ENCODE results near the gene PCYT1B. TPM values are rescaled to one million over a fixed set of nuclear protein-coding genes. Genes with fewer than 3 reads are reported as not detected.

PCYT1B gene
- total RNA-seq, 1 donor from 2014 or later, result 0.12 TPM

DNA sequence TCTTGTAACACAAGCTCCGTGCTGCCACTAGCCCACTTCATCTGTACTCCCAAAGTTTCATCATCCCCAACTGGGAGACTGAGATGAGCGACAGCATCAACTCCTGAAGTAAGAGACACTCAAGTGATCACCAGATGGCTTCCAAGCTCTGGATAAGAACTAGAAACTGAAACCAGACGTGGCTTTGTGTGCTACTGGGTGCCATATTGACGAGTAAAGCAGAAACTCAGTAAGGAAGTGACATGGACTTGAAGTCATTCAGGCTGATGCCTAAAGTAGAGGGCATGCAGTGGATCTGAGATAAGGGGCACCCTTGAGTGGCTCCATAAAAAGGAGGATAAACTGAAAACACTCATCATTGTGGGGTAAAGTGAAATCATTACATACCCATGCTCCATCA is 72.4 kb downstream of the PCYT1B start:
- H3K4me3 ChIP-seq (ENCODE audit: low read depth, low read length), result no peak overlapping the region
- TF ChIP-seq, protein P1, sequence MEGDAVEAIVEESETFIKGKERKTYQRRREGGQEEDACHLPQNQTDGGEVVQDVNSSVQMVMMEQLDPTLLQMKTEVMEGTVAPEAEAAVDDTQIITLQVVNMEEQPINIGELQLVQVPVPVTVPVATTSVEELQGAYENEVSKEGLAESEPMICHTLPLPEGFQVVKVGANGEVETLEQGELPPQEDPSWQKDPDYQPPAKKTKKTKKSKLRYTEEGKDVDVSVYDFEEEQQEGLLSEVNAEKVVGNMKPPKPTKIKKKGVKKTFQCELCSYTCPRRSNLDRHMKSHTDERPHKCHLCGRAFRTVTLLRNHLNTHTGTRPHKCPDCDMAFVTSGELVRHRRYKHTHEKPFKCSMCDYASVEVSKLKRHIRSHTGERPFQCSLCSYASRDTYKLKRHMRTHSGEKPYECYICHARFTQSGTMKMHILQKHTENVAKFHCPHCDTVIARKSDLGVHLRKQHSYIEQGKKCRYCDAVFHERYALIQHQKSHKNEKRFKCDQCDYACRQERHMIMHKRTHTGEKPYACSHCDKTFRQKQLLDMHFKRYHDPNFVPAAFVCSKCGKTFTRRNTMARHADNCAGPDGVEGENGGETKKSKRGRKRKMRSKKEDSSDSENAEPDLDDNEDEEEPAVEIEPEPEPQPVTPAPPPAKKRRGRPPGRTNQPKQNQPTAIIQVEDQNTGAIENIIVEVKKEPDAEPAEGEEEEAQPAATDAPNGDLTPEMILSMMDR (conservative IDR thresholded peaks at IDR 0.05; ENCODE audit: low read depth, low read length), result no peak
- no peak for DNase-seq (ENCODE audit: low read depth)

DNA sequence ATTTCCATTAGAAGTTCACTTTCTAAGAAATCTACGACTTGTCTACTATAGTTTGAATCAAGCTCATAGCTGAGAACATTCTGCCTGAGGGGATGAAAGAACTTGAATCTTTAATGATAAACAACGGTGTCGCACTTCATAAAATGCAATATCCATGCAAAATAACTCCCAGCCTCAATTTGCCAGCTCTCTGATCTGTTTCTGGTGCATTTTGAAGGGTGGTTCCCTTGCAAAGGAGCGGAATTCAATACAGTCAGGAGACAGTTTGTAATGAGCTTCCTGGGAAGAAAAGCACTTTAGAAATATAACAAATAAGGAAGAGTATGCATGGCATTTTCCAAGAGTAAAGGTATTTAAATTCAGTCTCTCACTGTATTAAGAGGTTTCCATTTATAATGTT is 80.0 kb downstream of the PCYT1B start:
- no peak for DNase-seq (ENCODE audit: low read depth)
- no peak overlapping the region for H3K4me3 ChIP-seq (ENCODE audit: low read depth, low read length)
- TF ChIP-seq, protein P1 (conservative IDR thresholded peaks at IDR 0.05; ENCODE audit: low read depth, low read length), result no peak

DNA sequence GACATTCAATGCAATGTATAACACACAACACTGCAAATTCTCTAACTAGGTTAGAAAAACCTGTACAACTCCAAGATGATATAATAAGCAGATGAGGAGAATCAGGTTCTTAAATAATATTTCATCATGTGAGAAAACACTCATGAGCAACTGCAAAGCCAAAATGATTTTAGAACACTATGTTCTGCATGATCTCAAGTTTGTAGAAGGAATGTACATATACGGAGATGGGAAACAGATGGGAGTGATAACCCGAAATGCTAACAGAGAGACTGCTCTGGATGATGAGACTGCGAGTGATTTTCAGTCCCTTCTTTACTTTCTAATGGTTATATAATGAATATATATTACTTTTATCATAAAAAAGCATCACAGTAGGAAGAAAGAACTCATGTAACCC is 80.9 kb downstream of the PCYT1B start:
- TF ChIP-seq, protein P1 (conservative IDR thresholded peaks at IDR 0.05; ENCODE audit: low read depth, low read length), result no peak
- no peak overlapping the region for H3K4me3 ChIP-seq (ENCODE audit: low read depth, low read length)
- DNase-seq (ENCODE audit: low read depth), result no peak

DNA sequence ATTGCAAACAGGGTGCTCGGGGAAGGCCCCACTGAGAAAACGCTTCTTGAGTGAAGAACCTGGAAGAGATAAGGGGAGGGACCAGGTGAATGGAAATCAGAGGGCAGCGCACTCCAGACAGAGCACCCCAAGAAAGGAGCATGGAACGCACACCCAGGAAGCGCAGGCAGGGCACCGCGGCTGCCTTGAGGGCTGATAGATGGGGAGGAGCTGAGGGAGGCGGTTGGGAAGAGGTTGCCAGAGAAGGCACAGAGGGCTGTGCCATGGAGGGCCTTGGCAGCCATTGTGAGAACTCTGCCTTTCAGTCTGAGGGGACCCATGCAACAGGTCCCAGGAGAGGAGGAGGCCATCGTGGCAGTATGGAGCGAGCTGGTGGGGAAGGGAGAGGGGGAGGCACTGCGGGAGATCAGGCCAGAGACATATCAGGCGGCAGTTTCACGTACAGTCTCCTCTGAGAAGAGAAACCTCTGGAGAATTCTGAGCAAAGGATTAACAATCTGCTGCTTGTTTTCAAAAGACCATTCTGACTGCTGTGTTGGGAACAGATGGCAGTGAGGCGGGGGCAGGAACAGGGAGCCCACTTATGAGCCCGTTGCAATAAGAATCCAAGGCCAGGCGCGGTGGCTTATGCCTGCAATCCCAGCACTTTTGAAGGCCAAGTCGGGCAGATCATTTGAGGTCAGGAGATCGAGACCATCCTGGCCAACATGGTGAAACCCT is 83.7 kb downstream of the PCYT1B start:
- TF ChIP-seq, protein P1 (conservative IDR thresholded peaks at IDR 0.05; ENCODE audit: low read depth, low read length), result no peak
- no peak overlapping the region for H3K4me3 ChIP-seq (ENCODE audit: low read depth, low read length)
- DNase-seq (ENCODE audit: low read depth), result no peak

DNA sequence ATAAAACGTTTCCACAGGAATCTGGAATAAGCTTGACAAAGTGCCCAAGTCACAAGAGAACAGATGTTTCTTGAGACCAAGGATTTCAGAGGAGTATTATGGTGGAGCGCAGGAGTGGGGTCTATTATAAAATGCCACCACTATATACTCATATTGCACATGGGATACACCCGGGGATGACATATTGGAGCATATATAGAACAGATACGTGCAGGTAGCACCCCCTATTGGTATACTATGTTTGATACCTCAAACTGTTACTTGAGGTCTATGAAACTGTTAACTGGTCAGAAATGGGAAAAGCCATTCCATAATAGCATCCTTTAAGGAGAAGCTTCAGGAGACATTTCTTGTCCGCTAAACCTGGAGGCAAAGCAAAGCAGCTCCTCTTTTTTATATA is 86.0 kb downstream of the PCYT1B start:
- no peak overlapping the region for H3K4me3 ChIP-seq (ENCODE audit: low read depth, low read length)
- TF ChIP-seq, protein P1 (conservative IDR thresholded peaks at IDR 0.05; ENCODE audit: low read depth, low read length), result peak; percentile 23
- DNase-seq (ENCODE audit: low read depth), result no peak

DNA sequence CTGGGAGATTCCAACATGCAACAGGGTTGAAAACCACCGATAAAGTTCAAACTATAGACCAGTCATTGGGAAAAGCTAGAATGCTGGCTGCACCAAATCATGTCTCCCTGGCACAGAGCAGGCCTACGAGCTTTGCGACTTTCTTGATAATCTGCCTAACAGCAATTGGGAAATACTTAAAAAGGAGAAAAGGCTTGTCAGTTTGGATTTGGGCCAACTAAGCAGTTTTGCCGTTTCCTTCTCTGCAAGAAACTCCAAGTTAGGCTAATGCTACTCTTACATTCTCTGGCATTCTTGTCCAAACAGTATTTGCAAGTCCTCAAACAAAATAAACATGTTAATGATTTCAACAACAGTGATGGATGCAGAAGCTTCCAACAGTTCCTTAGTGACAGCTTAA is 94.1 kb downstream of the PCYT1B start:
- TF ChIP-seq, protein P1 (conservative IDR thresholded peaks at IDR 0.05; ENCODE audit: low read depth, low read length), result no peak
- no peak overlapping the region for H3K4me3 ChIP-seq (ENCODE audit: low read depth, low read length)
- no peak for DNase-seq (ENCODE audit: low read depth)

DNA sequence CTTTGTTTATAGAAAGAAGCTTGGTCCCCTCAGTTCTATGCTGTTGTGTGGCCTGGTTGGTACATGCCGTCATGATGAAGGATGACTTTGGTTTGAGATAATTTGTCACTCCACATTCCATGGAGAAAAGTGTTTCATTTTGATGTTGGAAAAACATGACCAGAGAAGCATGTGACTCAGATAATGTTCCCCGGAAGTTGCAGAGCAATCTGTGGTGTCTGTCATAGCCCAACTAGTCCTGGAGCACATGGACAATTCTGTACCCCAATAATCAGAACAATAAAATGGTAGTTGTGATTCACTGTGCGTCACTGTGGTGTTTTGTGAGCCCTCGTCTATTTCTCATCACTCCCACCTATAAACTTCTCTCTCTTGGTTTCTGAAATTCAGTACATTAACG is 97.0 kb downstream of the PCYT1B start:
- TF ChIP-seq, protein P1 (conservative IDR thresholded peaks at IDR 0.05; ENCODE audit: low read depth, low read length), result no peak
- no peak overlapping the region for H3K4me3 ChIP-seq (ENCODE audit: low read depth, low read length)
- no peak for DNase-seq (ENCODE audit: low read depth)

Measured in epithelial cell of proximal tubule (primary cell).